ENCODE data around the gene PDXDC1.
A peak's percentile ranks its signal among the peaks of the same experiment; 100 is the strongest.
"Not testable (repeated sequence)": the region's sequence is repeated elsewhere in the genome, so short reads cannot be mapped to it uniquely, and the experiment has no call there.

The PDXDC1 gene

GRCh38 chr16:15071916-15072769 lies 97.3 kb downstream of the PDXDC1 start:
- not testable (repeated sequence) for DNase-seq (ENCODE audit: low read depth)

DNA sequence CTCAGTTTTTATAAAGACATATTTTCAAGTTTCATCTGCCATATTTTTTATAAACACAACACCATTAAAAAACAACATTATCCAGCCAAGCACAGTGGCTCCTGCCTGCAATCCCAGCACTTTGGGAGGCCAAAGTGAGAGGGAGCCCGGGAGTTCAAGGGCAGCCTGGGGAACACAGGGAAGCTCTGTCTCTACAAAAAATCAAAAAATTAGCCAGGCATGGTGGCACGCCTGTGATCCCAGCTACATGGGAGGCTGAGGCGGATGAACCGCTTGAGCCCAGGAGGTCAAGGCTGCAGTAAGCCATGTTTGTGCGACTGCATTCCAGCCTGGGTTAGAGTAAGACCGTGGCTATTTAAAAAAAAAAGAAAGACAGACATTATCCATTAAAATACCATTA lies 98.3 kb downstream of the PDXDC1 start:
- DNase-seq (ENCODE audit: low read depth), result no peak

- DNase-seq (ENCODE audit: low read depth), result not testable (repeated sequence)
Measured at GRCh38 chr16:15076161-15076560, 101.3 kb downstream of the PDXDC1 start.

DNA sequence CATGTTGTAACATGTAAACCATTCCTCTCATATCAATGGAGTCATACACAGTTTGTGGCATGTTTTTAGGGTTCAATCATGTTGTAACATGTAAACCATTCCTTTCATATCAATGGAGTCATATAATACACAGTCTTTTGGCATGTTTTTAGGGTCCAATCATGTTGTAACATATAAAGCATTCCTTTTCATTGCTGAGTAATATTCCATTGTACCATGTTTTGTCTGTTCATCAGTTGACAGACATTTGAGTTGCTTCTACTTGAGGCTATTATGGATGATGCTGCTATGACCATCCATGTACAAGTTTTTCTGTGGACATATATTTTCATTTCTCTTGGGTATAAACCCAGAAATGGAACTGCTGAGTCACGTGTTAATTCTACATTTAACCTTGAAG lies 106.1 kb downstream of the PDXDC1 start:
- DNase-seq (ENCODE audit: low read depth), result not testable (repeated sequence)

DNA sequence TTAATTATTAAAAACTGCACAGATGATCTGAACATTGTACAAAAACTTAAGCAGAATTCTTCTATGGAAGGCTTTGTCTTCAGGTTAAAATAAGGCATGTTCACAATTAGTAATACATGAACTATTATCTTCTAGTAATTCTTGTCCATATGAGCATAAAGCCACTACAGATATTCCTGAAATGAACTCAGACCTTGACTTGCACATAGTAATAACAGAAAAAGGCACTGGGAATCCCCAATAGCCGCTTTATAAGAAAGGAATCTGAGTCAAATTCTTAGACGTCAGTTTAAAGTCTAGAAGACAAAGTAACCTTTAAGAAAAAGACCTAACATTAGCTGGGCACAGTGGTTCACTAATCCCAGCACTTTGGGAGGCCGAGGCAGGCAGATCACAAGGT lies 108.0 kb downstream of the PDXDC1 start:
- DNase-seq (ENCODE audit: low read depth), result not testable (repeated sequence)

DNA sequence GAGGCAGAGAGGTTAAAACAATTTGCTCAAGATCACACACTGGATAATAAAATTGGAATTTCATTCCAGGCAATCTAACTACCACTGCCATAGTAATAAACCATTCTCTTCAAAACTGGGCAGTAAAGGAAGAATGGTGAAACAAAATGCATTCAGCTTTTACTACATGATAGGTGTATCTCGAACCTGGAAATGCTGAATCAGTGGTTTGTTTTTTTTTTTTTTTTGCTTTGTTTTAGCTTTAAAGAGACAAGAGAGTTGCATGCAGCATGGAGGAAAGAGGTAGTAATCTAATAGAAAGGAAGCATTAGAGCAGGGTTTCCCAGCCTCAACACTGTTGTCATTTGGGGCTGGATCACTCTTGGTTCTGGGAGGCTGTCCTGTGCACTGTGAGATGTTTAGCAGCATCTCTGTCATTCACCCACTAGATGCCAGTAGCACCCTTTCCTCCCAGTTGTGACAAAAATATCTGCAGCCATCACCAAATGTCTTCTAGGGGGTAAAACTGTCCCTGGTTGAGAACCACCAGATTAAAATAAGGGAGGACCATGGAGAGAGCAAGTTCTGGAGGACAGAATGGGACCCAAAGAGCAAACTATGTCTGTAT lies 115.9 kb downstream of the PDXDC1 start:
- not testable (repeated sequence) for DNase-seq (ENCODE audit: low read depth)

GRCh38 chr16:15093571-15093954 lies 118.7 kb downstream of the PDXDC1 start:
- DNase-seq (ENCODE audit: low read depth), result not testable (repeated sequence)

DNA sequence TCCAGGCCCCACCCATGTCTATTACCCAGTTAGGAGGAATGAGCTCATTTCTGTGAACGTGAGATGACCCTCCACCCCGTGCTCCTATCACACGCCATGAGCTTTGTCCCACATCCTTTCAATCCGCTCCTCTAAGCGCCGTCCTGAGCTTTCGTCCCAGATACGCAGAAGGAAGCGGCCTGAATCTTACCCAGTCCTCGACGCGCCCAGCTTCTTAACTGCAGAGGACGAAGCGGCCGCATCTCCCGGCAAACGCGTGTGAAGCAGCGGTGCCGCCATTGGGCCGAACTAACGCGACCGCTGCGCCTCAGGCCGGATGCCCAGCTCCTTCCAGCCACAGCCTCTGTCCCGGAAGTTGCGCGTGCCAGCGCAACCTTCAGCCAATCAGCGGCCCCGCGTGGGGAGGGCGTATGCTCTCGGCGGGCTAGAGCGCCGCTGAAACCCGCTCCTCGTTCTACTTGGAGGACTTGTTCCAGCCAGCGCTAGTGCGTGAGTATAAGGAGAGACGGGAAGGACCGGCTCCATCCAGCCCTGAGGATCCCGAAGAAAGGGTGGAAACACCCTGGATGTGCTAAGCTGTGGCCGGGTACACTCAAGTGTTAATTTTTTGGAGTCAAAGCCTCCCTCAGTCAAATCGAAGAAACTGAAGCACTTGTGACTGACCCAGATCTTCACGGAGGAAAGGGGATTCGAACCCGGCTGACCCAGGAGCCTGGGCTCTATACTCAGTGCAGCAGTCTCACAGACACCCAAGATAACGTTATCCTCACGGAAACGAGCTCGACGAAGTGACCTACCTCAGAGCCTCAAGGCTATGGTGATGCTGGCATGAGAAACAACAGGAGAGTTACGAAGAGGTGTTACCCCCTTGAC lies 119.4 kb downstream of the PDXDC1 start, which contains the start of gene RRN3:
TSS of gene RRN3 (minus strand) at position 318 of the 873 bp plus-strand sequence. CDS start at position 279, 39 bp downstream.
- peak; percentile 87 for DNase-seq (ENCODE audit: low read depth)

- DNase-seq (ENCODE audit: low read depth), result not testable (repeated sequence)
Measured at GRCh38 chr16:15096583-15096972, 121.8 kb downstream of the PDXDC1 start.

DNA sequence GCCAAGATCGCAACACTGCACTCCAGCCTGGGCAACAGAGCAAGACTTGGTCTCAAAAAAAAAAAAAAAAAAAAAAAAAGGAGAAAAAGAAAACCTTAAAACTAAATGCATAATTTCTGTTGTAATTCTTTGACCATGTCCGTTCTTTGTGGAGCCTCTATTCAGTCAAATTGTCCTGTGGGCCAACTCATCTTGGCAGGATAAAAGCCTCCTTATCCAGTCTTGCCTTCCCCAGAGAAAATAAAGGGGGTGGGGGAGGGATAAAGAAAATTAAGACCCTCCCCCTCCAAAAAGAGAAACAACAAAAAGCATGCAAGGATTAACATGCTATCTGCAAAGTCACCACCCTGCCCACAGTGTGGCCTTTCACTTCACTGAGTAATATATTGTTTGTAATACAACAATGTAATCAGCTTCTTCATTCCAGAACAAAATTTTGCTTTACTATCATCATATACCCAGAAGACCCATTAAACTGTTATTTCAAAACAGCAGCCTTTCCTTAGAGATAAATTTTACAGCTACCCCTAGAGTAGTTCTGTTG lies 124.6 kb downstream of the PDXDC1 start:
- not testable (repeated sequence) for DNase-seq (ENCODE audit: low read depth)

- DNase-seq (ENCODE audit: low read depth), result not testable (repeated sequence)
Measured at GRCh38 chr16:15100372-15100987, 125.7 kb downstream of the PDXDC1 start.

GRCh38 chr16:15127641-15128425 lies 153.0 kb downstream of the PDXDC1 start:
- not testable (repeated sequence) for DNase-seq (ENCODE audit: low read depth)

DNA sequence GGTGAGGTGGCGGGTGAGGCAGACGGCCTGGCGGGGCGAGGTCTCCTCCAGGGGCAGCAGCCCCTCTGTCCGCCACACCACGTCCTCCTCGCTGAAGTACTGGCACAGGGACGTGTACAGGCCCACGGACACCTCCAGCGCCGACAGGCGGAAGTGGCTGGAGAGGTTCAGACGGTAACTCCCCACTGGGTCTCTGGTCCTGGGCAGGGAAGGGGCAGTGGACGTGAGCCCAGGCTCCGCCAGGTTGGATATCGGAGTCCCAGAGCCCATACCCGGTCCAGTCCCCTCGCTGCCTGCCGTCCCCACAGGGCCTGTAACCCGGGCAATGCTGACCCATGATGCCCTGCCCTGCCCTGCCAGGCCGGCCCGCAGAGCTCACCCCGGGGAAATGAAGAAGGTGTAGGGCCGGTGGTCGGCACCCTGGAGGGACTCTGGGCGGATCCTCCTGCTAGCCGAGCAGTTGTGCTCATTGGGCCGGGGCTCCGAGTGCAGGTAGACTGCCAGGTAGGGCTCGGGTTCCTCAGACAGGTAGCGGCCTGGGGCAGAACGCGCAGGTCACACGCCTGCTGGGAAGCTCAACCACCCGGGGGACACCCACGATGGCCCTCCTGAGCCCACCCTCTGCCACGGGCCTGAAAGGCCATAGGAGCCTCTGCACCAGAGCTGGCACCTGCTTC lies 155.6 kb downstream of the PDXDC1 start:
- not testable (repeated sequence) for DNase-seq (ENCODE audit: low read depth)

- DNase-seq (ENCODE audit: low read depth), result not testable (repeated sequence)
Measured at GRCh38 chr16:15130943-15131700, 156.3 kb downstream of the PDXDC1 start.

- DNase-seq (ENCODE audit: low read depth), result not testable (repeated sequence)
Measured at GRCh38 chr16:15132719-15133428, 158.0 kb downstream of the PDXDC1 start.

DNA sequence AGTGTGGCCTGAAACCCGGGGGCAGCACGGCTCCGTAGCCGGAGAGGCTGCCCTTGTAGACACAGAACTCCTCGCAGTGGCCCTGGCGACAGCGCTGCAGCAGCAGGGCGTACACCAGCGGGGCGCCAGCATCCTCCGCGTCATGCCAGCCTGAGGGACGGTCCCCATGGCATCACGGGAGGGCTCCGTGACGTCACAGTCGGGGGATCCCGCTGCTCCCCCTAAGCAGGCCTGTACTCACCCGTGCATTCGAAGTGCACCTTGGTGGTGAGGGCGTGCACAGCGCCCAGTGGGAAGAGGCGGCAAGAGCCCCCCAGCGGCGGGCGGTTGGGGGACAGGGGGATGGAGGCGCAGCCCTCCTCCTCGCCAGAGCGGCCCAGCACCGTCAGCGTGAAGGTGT lies 158.7 kb downstream of the PDXDC1 start:
- DNase-seq (ENCODE audit: low read depth), result not testable (repeated sequence)

DNA sequence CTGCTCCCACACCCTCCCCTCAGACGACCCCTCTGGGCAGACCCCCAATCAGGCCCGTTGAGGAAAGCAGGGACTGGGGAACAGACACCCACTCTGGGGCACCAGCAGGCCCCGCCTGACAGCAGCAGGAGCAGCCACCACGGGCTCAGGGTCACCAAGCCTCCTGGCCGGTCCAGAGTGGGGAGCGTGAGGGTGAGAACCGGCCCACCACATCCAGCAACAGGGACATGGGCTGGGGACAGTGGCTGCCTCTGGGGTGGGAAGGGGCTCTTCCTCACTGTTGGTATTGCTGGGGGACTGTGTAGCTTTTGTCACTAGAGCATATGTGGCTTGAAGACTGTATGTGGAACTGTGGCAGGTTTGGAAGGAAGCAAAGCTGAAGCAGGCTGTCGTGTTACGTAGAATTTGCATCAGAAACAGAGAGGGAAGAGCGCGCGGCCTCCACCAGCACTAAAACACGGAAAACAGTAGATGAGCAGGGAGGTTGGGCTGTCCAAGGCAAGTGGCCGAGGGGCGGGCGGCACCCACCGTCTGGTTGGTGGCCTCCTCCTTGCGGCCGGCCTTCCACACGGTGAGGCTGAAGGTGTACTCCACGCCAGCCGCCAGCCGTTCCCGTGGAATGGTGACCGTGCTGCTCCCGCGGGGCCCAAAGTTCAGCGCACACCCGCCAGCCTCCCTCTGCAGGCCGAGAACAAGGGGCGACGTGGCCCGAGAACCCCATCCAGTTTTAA lies 160.1 kb downstream of the PDXDC1 start:
- DNase-seq (ENCODE audit: low read depth), result not testable (repeated sequence)

Measured in stromal cell of bone marrow (primary cell).